ENCODE data around the gene SQSTM1. TPM values are rescaled to one million over a fixed set of nuclear protein-coding genes. Genes with fewer than 3 reads are reported as not detected.

SQSTM1 gene
- total RNA-seq, 1 experiment from 2014 or later: 985 TPM

- POLR2A ChIA-PET: no interaction called here
- ATAC-seq: no peak
- CTCF ChIA-PET: no interaction called here
Observed at GRCh38 chr5:179864686-179865085, 44.0 kb downstream of the SQSTM1 start.

GRCh38 chr5:179865491-179866240 lies 45.0 kb downstream of the SQSTM1 start:
- TF ChIP-seq SIN3A (IDR thresholded peaks at IDR 0.05; ENCODE audit: borderline replicate concordance, insufficient read depth, low read depth, low read length) (no peak), POLR2AphosphoS5 (IDR thresholded peaks at IDR 0.05; ENCODE audit: low read depth, low read length) (no peak)
- no peak overlapping the region for H3K27ac ChIP-seq (ENCODE audit: low read length)
- no peaks in the 10 kb centered on the region for H3K4me1 ChIP-seq (ENCODE audit: control insufficient read depth, insufficient read depth, low read length)
- no peaks in the 10 kb centered on the region for H3K27me3 ChIP-seq (ENCODE audit: control insufficient read depth, insufficient read depth, low read length)
- intact Hi-C loops (cut with micrococcal nuclease; ENCODE audit: unreplicated experiment): no loop called here
- BruUV-seq (replicated peaks): no TSS peak
- DNase-seq (ENCODE audit: low read depth, low spot score) (no peak), ATAC-seq (no peak)
- no peaks in the 10 kb centered on the region for H3K9me3 ChIP-seq (ENCODE audit: control insufficient read depth, insufficient read depth, low read depth, low read length)
- CTCF ChIA-PET: no interaction called here
- POLR2A ChIA-PET: no interaction called here
- H3K36me3 ChIP-seq (ENCODE audit: control insufficient read depth, insufficient read depth, low read length): 0 out of 2 replicates have a peak, but pooled peaks cover 2% of the 10 kb centered on the region
- H3K4me3 ChIP-seq (ENCODE audit: low read depth in 2 of 2, low read length in 2 of 2): no peak overlapping the region
- in situ Hi-C loops (cut with HindIII; ENCODE audit: low pct_unique_long_range_greater_than_20kb, low sequenced_read_pairs): no loop called here

More at GRCh38 chr5:179864686-179865085, 44.0 kb downstream of the SQSTM1 start:
- Histone ChIP-seq H3K4me1 (ENCODE audit: control insufficient read depth, insufficient read depth, low read length) (peaks cover 4% of the 10 kb centered on the region), H3K9me3 (ENCODE audit: control insufficient read depth, insufficient read depth, low read depth, low read length) (no peaks in the 10 kb centered on the region), H3K4me3 (ENCODE audit: low read depth in 2 of 2, low read length in 2 of 2) (no peak overlapping the region), H3K36me3 (ENCODE audit: control insufficient read depth, insufficient read depth, low read length) (no peaks in the 10 kb centered on the region), H3K27ac (ENCODE audit: low read length) (no peak overlapping the region), H3K27me3 (ENCODE audit: control insufficient read depth, insufficient read depth, low read length) (no peaks in the 10 kb centered on the region)
- intact Hi-C loops (cut with micrococcal nuclease; ENCODE audit: unreplicated experiment): no loop called here
- no peak for TF ChIP-seq POLR2AphosphoS5 (IDR thresholded peaks at IDR 0.05; ENCODE audit: low read depth, low read length)
- no peak for TF ChIP-seq CTCF (IDR thresholded peaks at IDR 0.05)
- no peak for TF ChIP-seq REST (IDR thresholded peaks at IDR 0.05; ENCODE audit: insufficient read depth in 1 of 2, low read depth in 2 of 2, low read length in 1 of 2)
- no peak for TF ChIP-seq SIN3A (IDR thresholded peaks at IDR 0.05; ENCODE audit: borderline replicate concordance, insufficient read depth, low read depth, low read length)
- TF ChIP-seq TCF7L2 (IDR thresholded peaks at IDR 0.05; ENCODE audit: low read depth, low read length): no peak
- in situ Hi-C loops (cut with HindIII; ENCODE audit: low pct_unique_long_range_greater_than_20kb, low sequenced_read_pairs): no loop called here
- BruUV-seq (replicated peaks): no TSS peak
- no peak for DNase-seq (ENCODE audit: low read depth, low spot score)

All from Panc1 (cell line).